Liver (tissue), 3 donors: ENCODE measurements around the gene DPP6.

ENCODE experiments used
- CTCF ChIP-seq: fragments of 150-350 bp; IDR thresholded peaks from 2 replicates; pipeline ENCODE4 v1.5.1; 2017; ENCODE audit warnings: improper control_type of control experiment, low read depth, low read length; ENCODE audit not compliant: missing input control
- EGR1 ChIP-seq, 2 donors: IDR thresholded peaks; 2 replicates each; pipeline ENCODE4 v1.6.1; 2016 to 2018; ENCODE audit warnings: antibody characterized with exemption in 2 of 2, low read depth in 2 of 2
- GABPA ChIP-seq, 2 donors: IDR thresholded peaks in 1 of 2; conservative IDR thresholded peaks in 1 of 2; 2 replicates each; pipeline ENCODE4 v1.6.1; 2016; ENCODE audit warnings: antibody characterized with exemption in 2 of 2, mild to moderate bottlenecking in 1 of 2, moderate library complexity in 1 of 2
- RXRA ChIP-seq, 2 donors: IDR thresholded peaks; 2 replicates each; pipeline ENCODE4 v1.6.1; 2017 to 2018; ENCODE audit warnings: antibody characterized with exemption in 2 of 2, mild to moderate bottlenecking in 1 of 2
- SP1 ChIP-seq: IDR thresholded peaks from 2 replicates; pipeline ENCODE4 v1.6.1; 2018; ENCODE audit warnings: antibody characterized with exemption, mild to moderate bottlenecking
- TAF1 ChIP-seq: conservative IDR thresholded peaks from 2 replicates; pipeline ENCODE4 v1.6.1; 2016; ENCODE audit warnings: antibody characterized with exemption, mild to moderate bottlenecking
- YY1 ChIP-seq: IDR thresholded peaks from 2 replicates; pipeline ENCODE4 v1.6.1; 2016; ENCODE audit warnings: antibody characterized with exemption, mild to moderate bottlenecking
- donor health status: healthy.
- donor health status: healthy.

- TF ChIP-seq CTCF = no peak
- TF ChIP-seq TAF1 = no peak
- no peak for TF ChIP-seq GABPA (IDR thresholded peaks at IDR 0.05 in 1 of 2, conservative IDR thresholded peaks at IDR 0.05 in 1 of 2)
- no peak for TF ChIP-seq SP1
- TF ChIP-seq RXRA (IDR thresholded peaks at IDR 0.05) = no peak
- TF ChIP-seq YY1 = no peak
- TF ChIP-seq EGR1 (IDR thresholded peaks at IDR 0.05; ENCODE audit: low read depth in 2 of 2) = no peak
Observed at GRCh38 chr7:154827007-154827406, 774.8 kb downstream of the DPP6 start.
